HG03432 (cell line): ENCODE results near the gene MRPL58.
"Not testable (repeated sequence)": the region's sequence is repeated elsewhere in the genome, so short reads cannot be mapped to it uniquely, and the experiment has no call there.

Experiments
- ATAC-seq: cut with Tn5 transposase; IDR thresholded peaks from one replicate; pipeline ENCODE4 v1.9.1; 2021; ENCODE audit warnings: mild to moderate bottlenecking, moderate library complexity; ENCODE audit not compliant: unreplicated experiment

Gene MRPL58

DNA sequence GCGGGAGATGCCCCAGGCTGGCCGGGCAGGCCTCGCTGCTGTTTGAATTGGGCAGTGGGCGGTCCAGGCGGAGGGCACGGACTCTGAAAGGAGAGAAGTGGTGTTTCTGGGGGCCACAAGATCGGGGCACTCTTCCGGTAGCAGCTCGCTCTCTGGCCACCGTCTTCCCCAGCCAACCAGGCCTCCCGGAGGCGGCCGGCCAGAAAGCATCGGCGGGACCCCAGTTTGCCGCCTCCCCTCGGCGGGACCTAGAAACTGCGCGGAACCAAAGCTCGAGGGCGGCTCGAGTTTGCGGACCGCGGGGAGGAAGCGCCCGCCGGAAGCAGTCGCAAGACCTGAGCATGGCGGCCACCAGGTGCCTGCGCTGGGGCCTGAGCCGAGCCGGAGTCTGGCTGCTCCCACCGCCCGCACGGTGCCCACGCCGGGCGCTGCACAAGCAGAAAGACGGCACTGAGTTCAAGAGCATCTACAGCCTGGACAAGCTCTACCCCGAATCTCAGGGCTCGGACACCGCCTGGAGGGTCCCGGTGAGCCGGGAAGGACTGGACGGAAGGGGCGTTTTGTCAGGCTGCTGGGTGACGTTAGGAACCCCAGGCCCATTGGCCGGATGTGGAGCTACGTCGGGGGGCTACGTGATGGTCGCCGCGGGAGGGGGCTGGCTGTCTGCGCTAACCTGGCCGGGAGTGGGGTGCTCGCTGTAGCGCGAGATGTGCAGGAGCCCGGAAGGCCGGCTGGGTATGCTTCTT lies at the start of gene MRPL58:
Gene MRPL58, plus strand, starts transcription at position 325 of the 746 bp plus-strand sequence. Its CDS starts 17 bp downstream, at position 342.
- ATAC-seq: peak; percentile 91

DNA sequence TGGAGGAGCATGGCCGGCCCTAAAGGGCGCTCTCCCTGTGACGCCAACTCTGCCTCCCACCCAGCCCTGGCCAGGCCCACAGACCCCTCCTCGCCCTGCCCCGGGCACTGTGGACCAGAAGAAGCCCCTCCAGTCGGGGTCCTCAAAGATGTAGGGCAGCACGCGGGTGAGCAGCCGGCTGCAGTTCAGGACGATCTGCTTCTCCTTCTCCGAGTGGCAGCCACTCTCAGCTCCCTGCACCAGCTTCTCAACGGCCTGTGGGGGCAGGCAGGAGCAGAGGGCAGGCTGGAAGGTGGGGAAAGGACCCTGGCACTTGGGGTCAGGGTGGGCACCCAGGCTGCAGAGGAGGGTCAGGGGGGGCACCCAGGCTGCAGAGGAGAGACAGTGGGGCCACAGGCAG lies 48.8 kb upstream of the MRPL58 start:
- no peak for ATAC-seq

DNA sequence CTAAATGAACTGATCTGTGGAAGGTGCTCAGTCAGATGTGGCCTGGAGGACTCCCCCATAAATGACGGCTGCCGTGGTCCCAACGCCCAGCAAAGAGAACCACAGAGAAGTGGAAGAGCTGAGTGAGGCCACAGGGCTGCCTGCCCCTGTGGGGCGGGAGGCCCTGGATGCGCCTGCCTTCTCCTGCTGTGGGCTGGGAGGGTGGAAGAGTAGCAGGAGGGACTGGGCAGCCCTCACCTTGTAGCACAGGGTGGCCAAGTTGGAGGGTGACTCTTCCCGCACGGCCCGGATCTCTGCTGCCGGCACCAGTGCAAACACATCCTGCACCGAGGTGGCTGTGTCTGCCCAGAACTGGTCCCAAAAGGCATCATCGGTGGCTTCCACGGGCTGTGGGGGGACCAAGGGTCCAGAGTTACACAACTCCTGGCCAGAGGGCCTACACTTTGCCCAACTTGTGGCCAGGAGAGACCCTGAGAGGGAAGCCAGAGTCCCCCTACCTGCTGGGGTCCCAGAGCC lies 48.2 kb upstream of the MRPL58 start:
- ATAC-seq: no peak

DNA sequence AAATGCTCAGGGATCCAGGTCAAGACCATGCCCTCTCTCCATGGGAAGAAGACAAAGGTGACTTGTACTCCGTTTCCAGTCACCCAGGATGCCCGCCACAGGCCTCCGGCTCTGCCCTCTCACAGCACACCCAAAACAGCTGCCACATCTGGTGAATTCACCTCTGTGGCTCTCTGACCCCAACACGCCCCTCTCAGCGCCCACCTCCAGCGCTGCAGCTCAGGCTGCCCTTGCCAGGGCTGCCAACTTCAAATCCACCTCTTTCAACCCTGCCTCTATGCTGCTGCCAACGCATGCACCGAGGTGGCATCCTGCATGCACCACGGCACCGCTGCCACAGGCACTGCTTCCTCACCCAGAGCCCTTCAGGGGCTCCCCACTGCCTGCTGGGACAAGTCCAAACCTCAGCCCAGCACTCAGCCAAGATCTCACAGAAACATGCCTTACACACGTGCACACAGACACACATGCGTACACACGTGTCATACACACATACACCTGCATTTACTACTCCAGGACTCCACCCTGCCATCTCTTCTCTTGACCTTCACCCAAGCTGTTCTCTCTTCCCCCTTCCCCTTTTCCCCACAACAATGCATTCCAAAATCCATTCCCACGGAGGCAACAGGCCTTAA lies 47.4 kb upstream of the MRPL58 start:
- no peak for ATAC-seq

DNA sequence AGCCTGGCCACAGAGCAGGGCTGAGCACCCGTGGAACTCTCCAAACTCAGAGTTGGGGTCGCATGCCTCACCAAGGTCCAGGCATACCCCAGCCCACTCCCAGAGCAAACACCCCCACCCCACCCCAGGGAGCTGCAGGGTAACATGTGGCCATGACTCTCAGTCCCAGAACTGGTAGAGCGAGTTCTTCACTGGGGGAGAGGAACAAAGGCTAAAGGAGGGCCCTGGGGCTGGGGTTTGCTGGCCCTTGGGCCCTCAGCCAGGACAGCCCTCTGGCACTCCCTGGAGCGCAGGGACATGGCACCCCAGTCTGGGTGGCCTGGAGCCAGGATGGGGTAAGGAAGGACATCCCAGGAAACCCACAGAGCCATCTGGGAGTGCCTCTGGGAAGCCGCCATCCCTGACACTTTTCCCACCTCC lies 44.1 kb upstream of the MRPL58 start:
- ATAC-seq: no peak

DNA sequence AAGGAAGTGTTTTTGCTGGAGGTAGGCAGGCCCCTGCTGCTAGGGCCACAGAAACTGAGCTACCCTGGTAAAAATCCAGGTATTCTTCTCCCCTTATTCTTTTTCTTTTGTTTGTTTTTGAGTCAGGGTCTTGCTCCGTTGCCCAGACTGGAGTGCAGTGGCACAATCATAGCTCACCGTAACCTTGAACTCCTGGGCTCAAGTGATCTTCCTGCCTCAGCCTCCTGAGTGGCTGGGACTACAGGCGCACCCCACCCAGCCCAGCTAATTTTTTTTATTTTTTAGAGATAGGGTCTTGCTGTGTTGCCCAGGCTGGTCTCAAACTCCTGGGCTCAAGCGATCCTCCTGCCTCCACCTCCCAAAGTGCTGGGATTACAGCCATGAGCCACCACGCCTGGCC lies 43.0 kb upstream of the MRPL58 start:
- not testable (repeated sequence) for ATAC-seq

DNA sequence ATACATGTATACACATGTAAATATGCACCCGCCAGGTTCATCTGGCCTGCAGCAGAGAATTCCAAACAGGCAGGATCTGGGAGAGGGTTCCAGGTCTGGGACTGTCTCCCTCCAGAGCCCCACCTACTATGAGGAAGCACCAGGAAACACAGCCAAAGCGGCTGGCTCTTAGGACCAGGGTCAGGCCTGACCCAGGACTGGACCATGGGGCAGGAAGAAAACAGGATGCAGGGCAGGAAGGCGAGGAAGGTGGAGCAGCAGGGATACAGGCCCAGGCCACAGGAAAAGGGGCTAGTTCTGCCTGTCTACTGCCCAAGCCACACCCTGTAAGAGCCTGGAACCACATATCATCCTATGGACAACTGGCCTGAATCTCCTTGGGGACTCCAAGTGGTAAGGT lies 42.1 kb upstream of the MRPL58 start:
- no peak for ATAC-seq

DNA sequence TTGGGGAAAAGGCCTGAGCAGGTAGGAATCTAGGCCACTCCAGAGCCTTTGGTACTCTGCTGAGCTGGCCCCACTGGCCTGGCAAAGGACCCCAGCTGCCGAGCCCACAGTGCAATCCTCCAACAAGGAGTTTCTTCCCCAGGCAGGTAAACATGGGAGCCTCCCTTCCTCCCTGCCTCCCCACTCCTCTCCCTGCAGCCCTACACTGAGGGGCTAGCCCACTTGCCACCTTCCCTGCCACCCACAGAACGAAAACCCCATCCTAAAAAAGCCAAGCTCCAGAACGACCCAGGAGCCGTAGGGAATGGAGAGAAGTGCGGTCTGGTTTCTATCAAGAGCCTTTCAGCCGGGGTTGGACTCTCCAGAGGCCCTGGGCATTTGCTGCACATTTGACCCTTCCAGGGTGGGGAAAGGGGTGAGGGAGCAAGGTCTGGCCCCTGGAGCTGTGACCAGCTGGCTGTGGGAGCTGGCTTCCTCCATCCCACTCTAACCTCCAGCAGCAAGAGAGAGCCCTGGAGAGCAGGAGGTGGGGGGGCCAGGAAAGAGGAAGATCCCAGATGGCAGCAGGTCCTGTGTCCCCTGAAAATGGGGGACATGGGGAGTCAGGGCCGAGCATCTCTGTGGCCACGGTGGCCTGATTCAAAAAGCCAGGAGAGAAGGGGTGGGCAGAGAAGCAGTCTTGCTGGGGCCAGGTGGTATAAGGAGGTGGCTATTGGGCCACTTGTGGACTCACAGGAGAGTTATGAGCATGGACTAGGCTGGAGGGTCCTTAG lies 41.2 kb upstream of the MRPL58 start:
- ATAC-seq: no peak

DNA sequence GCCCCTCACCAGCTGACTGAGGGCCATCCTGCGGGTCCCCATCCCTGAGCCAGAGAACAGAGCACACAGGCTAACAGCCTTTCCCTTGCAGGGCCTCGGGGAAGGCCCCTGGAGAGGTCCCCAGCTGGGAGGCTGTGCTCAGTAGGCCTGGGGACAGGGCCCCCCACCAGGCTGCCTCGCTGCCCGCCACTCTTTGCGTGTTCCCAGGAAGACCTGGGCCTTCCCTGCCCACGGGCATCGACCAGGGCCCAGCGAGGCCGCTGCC lies 40.7 kb upstream of the MRPL58 start:
- no peak for ATAC-seq

DNA sequence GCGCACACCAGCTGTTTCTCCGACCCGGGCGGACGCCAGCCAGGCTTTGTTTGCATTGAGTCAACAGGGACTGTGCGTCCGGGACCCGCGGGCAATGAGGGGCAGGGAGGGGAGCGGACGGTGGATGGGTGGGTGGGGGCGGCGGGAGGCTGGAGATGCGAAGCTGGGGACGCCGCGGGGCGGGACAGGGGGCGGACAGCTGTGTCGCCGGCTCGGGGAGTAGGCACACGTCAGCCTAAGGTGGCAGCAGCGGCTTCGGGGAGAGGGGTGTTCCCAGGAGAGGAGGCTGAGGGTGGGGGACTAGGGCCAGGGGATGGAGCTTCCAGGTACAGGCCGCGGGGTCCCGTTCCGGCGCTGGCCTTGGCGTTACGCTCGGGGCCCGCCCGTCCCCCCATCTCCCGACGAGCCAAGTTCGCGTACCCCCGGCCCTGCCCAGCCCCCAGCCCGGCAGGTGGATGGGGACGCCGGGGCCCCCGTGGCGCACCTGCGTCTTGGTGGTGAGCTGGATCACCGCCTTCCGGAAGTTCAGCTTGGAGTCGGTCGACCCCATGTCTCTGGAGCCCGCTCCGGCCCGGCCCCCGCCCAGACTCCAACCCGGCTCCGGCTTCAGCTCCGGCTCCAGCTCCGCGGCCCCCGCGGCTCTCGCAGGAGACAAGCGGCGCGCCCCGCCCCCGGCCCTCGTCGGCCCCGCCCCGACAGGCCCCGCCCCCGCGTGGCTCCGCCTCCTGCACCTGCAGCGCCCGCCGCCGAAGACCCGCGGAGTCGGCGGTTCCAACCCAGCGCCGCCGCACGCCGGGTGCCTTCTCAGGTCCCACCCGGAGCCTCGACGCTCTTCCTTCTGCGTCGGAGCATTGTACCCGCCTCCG lies 40.1 kb upstream of the MRPL58 start, which contains the start of gene HID1:
Gene HID1, minus strand, starts transcription at position 653 of the 866 bp plus-strand sequence. Its CDS starts 103 bp downstream, at position 550.
- no peak for ATAC-seq

DNA sequence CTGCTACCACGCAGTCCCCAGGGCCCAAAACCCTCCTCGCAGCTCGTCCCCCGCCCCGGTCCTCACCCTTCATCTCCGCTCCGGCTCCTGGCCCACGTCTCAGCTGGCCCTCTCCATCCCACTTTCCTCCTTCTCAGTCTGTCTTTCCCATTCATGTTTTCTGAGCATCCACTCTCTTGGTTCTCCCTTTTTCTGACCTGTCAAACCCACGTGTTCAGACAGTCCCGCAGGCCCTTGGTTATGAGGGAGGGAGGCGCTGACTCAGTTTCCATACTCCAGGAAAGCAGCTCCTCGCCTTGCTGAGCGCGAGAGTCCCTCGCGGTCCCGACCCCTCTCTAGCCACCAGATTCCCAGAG lies 39.5 kb upstream of the MRPL58 start:
- ATAC-seq: no peak

DNA sequence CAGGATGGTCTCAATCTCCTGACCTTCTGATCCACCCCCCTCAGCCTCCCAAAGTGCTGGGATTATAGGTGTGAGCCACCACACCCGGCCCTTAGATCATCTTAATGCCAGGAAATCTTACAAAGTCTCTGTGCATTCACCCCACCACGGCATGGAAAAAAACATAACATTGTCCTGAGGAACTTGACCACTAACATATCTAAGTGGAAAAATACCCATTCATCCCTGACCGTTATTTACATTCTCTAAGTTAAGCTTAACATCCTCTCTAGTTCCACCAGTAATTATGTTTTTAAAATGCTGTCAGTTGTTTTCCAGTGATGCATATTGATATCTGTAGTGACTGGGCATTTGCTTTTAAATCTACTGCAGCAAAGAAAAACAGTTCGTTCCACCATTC lies 36.5 kb upstream of the MRPL58 start:
- no peak for ATAC-seq

DNA sequence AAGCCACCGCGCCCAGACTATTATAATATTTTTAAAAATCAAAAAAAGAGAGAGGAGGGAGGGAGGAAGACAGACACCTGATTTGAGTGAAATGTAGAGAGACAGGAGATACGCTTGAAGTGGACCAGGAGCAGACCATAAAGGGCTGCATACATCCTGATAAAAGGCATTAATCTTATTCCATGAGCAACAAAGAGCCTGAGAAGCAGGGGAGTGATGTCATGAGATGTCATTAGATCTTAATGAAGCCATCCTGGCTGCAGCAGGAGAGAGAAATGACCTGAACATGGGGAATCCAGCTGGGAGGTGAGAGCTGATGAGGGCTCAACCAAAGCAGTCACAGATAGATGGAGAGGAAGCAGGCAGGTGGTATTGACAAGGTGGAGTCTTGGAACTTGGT lies 34.7 kb upstream of the MRPL58 start:
- no peak for ATAC-seq

DNA sequence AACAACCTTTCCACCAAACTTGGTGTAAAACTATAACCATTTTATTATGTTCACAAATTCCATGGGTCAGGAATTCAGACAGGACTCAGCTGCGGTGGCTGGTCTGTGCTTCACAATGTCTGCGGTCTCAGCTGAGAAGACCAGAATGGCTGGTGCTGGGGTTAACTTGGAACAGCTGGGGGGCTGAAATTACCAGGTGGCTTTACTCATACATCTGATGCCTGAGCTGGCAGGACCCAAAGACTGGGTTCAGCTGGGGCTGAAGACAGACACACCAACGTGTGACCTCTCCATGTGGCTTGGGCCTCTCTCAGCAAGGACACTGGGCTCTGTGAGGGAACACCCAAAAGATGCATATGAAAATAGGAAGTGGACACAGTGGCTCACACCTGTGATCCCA lies 34.2 kb upstream of the MRPL58 start:
- no peak for ATAC-seq

DNA sequence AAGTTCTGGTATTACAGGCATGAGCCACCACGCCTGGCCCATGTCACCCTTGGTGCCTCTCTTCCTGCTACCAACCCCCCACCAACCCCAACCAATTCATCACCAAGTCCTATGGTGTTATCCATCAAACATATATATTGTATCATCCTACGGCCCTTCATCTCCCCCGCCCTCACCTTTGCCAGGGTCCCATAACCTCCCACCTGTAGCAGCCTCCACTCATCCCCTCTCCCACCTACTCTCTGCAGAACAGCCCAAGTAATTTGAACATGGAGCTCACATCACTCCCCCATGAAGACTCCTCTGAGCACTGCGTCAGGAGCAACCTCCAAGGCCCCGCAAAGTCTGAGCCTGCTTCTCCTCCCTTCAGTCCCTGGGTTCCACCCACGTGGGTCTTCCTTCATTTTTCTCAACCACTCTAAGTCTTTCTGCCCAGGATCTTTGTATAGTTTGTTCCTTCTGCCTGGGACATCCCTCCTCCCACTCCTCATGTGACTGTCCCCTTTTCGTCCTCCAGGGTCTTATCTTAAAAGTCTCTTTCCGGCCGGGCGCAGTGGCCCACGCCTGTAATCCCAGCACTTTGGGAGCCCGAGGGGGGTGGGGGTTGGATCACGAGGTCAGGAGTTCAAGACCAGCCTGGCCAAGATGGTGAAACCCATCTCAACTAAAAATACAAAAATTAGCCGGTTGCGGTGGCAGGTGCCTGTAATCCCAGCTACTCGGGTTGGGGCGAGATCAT lies 32.9 kb upstream of the MRPL58 start:
- no peak for ATAC-seq

DNA sequence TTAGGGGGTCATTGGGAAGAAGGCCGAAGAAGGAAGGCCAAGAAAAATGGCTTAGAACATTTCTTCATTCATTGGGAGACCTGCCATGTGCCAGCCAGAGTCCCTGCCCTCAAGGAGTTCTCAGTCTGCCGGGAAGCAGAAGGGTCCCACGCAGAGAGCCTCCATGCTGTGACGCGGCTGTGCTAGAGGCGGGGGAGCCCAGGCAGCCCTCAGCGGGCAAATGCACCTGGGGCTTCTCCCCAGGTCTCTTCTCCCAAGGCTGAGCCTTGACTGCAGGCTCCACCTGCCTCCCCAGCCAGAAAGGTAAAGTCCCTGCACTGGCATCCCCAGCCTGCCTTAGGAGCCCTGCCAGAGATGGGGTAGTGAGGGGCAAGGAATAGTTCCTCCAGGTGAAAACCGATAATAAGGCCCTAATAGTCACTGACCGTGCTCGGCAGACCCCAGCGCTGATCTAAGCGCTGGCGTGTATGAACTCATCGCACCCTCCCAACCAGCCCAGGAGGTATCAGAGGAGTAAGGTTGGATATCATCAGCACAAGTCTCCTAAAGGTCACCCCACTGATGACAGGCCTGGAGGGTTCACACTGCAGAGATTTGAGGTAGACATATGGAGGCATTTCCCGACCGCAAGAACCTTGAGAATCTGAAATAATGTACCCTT lies 31.0 kb upstream of the MRPL58 start:
- no peak for ATAC-seq

DNA sequence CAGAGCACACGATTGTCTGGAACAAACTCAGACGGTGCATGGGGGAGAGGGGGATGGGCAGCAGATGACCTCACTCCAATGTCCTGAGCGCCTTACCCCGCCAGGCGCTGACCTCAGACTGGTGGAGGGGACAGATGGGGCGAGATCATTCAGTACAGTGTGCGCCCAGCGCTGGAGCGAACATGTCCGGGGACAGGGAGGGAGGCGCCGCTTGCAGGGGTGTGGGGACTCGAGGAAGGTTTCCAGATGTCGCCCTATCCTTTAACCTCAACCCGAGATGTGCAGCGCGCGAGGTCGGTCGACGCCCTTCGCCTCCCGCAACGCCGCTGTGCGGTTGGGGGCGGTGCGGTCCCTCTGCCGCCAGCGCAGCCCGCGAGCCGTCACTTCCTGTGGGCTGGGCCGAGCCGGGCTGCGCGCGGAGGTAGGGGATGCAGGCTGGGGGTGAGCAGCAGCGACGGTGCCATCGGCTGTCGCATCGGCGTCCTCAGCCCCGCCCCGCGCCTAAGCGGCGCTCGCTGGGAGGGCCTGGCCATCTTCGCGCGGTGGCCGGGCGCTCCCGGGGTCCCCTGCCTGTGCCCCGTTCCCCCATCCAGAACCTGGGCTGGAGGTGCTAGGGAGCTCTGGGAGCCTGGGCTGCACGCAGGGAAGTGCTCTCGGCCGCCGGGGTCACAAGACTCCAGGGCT lies 30.3 kb upstream of the MRPL58 start:
- no peak for ATAC-seq

DNA sequence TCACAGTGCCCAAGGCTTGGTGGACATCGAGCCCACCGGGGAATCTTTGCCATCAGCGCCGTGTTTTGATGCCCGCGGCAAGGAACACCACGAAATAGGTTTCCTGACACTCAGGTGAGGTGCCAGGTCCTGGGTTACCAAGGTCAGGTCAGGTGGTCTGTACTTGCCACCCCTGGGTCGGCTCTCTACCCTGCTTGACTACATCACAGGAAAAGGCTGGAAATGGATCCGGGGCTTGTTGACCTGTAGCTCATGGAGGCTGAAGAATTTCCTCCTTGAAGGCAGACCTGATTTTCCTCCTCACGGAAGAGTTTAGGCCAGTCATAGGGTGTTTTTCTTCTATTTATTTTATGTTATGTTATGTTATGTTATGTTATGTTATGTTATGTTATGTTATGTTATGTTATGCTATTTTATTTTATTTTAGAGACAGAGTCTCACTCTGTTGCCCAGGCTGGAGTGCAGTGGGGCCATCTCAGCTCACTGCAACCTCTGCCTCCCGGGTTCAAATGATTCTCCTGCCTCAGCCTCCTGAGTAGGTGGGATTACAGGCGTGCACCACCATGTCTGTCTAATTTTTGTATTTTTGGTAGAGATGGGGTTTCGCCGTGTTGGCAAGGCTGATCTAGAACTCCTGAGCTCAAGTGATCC lies 29.7 kb upstream of the MRPL58 start:
- not testable (repeated sequence) for ATAC-seq

DNA sequence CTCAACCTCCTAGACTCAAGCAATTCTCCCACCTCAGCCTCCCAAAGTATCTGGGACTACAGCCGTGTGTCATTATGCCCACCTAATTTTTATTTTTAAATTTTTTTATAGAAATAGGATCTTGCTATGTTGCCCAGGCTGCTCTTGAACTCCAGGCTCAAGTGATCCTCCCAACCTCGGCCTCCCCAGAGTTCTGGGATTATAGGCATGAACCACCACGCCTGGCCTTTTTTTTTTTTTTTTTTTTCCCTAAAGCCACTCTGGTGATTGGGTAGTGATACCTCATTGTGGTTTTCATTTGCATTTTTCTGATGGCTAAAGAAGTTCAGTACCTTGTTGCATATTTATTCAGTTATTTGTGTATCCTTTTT lies 26.3 kb upstream of the MRPL58 start:
- no peak for ATAC-seq
